ENCODE results near the gene SF3B2. TPM values are rescaled to one million over a fixed set of nuclear protein-coding genes. Genes with fewer than 3 reads are reported as not detected.

Gene SF3B2
- total RNA-seq: 176 and 206 TPM in 2 replicates

GRCh38 chr11:66051766-66052663, at the start of gene SF3B2:
TSS of gene SF3B2 (plus strand) at chr11:66052364. CDS start at chr11:66052385, 21 bp downstream.

GRCh38 chr11:66011785-66012303, 40.3 kb upstream of the SF3B2 start, which contains the start of gene CST6:
TSS of gene CST6 (plus strand) at chr11:66012008. CDS start at chr11:66012045, 37 bp downstream.

GRCh38 chr11:66026017-66026529, 26.1 kb upstream of the SF3B2 start, which contains the start of gene CATSPER1:
TSS of gene CATSPER1 (minus strand) at chr11:66026479. CDS start at chr11:66026379, 100 bp downstream.

GRCh38 chr11:66048547-66049323, 3.4 kb upstream of the SF3B2 start, which contains the start of gene GAL3ST3:
TSS of gene GAL3ST3 (minus strand) at chr11:66049161. CDS start at chr11:66045415, 3,746 bp downstream.

GRCh38 chr11:66069715-66070603, 17.8 kb downstream of the SF3B2 start, which contains the start of gene PACS1:
TSS of gene PACS1 (plus strand) at chr11:66070272. CDS start at chr11:66070487, 215 bp downstream.

Other genes starting within 250 kb of the SF3B2 start
- gene SNX32, start 218.4 kb upstream of the SF3B2 start, total RNA-seq: 0.44 TPM in 1 of 2 replicates, not detected in the other
- 1,011 and 1,285 TPM in 2 replicates for gene CFL1, start 194.2 kb upstream of the SF3B2 start, total RNA-seq
- gene MUS81, start 191.9 kb upstream of the SF3B2 start, total RNA-seq: 44.2 and 92.3 TPM in 2 replicates
- 69.9 and 112 TPM in 2 replicates for gene EFEMP2, start 179.6 kb upstream of the SF3B2 start, total RNA-seq
- not detected in 2 replicates for gene CTSW, start 172.5 kb upstream of the SF3B2 start, total RNA-seq
- gene FIBP, start 163.9 kb upstream of the SF3B2 start, total RNA-seq: 104 and 131 TPM in 2 replicates
- 41.1 and 45.2 TPM in 2 replicates for gene CCDC85B, start 161.7 kb upstream of the SF3B2 start, total RNA-seq
- 24.9 and 76.5 TPM in 2 replicates for gene FOSL1, start 152.0 kb upstream of the SF3B2 start, total RNA-seq
- 25.4 and 29.2 TPM in 2 replicates for gene C11orf68, start 133.3 kb upstream of the SF3B2 start, total RNA-seq
- 130 and 156 TPM in 2 replicates for gene DRAP1, start 132.9 kb upstream of the SF3B2 start, total RNA-seq
- gene TSGA10IP, start 106.9 kb upstream of the SF3B2 start, total RNA-seq: not detected in 2 replicates
- 29.6 and 43.3 TPM in 2 replicates for gene SART1, start 90.6 kb upstream of the SF3B2 start, total RNA-seq
- 50.8 and 55.7 TPM in 2 replicates for gene EIF1AD, start 50.2 kb upstream of the SF3B2 start, total RNA-seq
- gene BANF1, start 49.9 kb upstream of the SF3B2 start, total RNA-seq: 17.9 and 29.9 TPM in 2 replicates
- 0.29 TPM in 1 of 2 replicates, not detected in the other for gene CST6, start 40.4 kb upstream of the SF3B2 start, total RNA-seq
- gene CATSPER1, start 25.9 kb upstream of the SF3B2 start, total RNA-seq: 0.14 TPM in 1 of 2 replicates, not detected in the other
- not detected in 2 replicates for gene GAL3ST3, start 3.2 kb upstream of the SF3B2 start, total RNA-seq
- 58.7 and 76.8 TPM in 2 replicates for gene PACS1, start 17.9 kb downstream of the SF3B2 start, total RNA-seq
- gene KLC2, start 205.3 kb downstream of the SF3B2 start, total RNA-seq: 26.3 and 33.2 TPM in 2 replicates
- gene RAB1B, start 216.3 kb downstream of the SF3B2 start, total RNA-seq: 95.9 and 142 TPM in 2 replicates
- not detected in 2 replicates for gene CNIH2, start 225.8 kb downstream of the SF3B2 start, total RNA-seq
- gene YIF1A, start 236.8 kb downstream of the SF3B2 start, total RNA-seq: 154 and 160 TPM in 2 replicates
- gene TMEM151A, start 239.5 kb downstream of the SF3B2 start, total RNA-seq: 0.88 TPM in 1 of 2 replicates, not detected in the other